ENCODE results near the gene ZNF791.

The ZNF791 gene

DNA sequence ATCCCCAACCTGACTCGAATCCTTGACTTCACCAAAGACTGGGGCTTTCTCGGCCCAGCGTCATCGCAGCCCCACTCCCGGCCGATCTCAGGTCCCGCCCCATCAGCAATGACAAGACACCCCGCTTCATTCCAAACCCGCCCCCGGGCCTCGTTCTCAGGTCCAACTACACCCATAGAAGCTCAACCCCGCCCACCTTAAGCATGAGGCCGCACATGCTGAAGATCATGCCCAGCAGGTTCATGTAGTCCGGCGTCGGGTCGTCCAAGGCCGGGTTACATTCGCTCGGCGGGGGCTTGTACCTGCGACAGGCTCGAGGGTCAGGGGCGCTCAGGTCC is 58.2 kb downstream of the ZNF791 start:
- peak overlapping the region; percentile 82; the same call in 1 of the 2 replicates for H3K27ac ChIP-seq (ENCODE audit: low read depth, low read length)
- peak overlapping the region; percentile 85 for H2AFZ ChIP-seq (ENCODE audit: low read depth, low read length, severe bottlenecking)
- peak overlapping the region; percentile 66 for H3K4me2 ChIP-seq (ENCODE audit: low read depth, low read length, poor library complexity, severe bottlenecking)
- no peaks in the 10 kb centered on the region for H3K36me3 ChIP-seq (ENCODE audit: low read length)
- H3K9ac ChIP-seq (ENCODE audit: low read length), result peak overlapping the region; percentile 81
- H3K9me2 ChIP-seq (replicated peaks; ENCODE audit: insufficient read depth, low read length), result no peaks in the 10 kb centered on the region
- peaks cover 7% of the 10 kb centered on the region; the same call in 1 of the 2 replicates for H3F3A ChIP-seq (ENCODE audit: insufficient read depth)
- TF ChIP-seq, protein P1, sequence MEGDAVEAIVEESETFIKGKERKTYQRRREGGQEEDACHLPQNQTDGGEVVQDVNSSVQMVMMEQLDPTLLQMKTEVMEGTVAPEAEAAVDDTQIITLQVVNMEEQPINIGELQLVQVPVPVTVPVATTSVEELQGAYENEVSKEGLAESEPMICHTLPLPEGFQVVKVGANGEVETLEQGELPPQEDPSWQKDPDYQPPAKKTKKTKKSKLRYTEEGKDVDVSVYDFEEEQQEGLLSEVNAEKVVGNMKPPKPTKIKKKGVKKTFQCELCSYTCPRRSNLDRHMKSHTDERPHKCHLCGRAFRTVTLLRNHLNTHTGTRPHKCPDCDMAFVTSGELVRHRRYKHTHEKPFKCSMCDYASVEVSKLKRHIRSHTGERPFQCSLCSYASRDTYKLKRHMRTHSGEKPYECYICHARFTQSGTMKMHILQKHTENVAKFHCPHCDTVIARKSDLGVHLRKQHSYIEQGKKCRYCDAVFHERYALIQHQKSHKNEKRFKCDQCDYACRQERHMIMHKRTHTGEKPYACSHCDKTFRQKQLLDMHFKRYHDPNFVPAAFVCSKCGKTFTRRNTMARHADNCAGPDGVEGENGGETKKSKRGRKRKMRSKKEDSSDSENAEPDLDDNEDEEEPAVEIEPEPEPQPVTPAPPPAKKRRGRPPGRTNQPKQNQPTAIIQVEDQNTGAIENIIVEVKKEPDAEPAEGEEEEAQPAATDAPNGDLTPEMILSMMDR (IDR thresholded peaks at IDR 0.05; ENCODE audit: insufficient read depth, low read length, poor library complexity, severe bottlenecking), result no peak
- no peak for TF ChIP-seq EZH2phosphoT487 (conservative IDR thresholded peaks at IDR 0.05; ENCODE audit: low read length)
- H3K27me3 ChIP-seq (ENCODE audit: low read length), result no peaks in the 10 kb centered on the region
- H3K9me3 ChIP-seq (ENCODE audit: insufficient read depth, low read length), result no peaks in the 10 kb centered on the region
- H4K20me1 ChIP-seq (ENCODE audit: low read depth, low read length), result no peaks in the 10 kb centered on the region
- H3K4me3 ChIP-seq (ENCODE audit: insufficient read depth, low read length, poor library complexity, severe bottlenecking), result peak overlapping the region; percentile 81
- peaks cover 46% of the 10 kb centered on the region for H3K79me2 ChIP-seq (ENCODE audit: insufficient read depth, low read length)

DNA sequence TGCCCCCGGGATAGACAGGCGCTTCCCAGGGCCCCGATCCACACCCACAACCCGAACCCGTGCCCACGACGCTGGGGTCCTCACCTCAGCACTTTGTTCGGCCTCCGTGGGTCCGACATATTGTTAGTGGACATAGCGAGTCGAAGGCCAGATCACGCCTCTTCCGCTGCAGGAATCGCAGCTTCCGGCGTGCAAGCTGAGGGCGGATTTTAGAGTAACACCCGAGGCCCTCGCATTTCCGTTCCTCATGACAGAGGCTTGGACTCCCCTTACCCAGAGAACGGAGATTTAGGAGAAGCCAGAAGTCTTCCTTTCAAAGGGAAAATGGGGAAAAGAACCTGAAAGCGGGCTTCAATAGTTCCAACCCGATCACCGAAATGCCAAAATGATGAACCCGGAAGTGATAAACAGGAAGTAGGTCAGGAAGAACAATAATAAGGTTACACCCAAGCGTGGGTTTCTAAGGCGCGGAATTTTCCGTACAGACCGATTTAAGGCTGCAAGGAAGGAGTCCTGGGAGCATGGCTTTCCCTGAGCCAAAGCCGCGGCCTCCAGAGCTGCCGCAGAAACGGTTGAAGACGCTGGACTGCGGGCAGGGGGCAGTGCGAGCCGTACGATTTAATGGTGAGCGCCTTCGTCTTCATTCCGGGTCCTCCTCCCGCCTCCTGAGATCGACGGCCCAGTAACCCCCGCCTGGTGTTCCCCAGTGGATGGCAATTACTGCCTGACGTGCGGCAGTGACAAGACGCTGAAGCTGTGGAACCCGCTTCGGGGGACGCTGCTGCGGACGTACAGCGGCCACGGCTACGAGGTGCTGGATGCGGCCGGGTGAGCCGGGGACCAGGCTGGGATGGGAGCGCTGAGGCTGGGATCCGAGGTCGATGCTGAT is 58.8 kb downstream of the ZNF791 start:
- Histone ChIP-seq H3K9me3 (ENCODE audit: insufficient read depth, low read length) (no peaks in the 10 kb centered on the region), H4K20me1 (ENCODE audit: low read depth, low read length) (no peaks in the 10 kb centered on the region), H3K4me3 (ENCODE audit: insufficient read depth, low read length, poor library complexity, severe bottlenecking) (peak overlapping the region; percentile 81), H3K79me2 (ENCODE audit: insufficient read depth, low read length) (peaks cover 40% of the 10 kb centered on the region), H2AFZ (ENCODE audit: low read depth, low read length, severe bottlenecking) (peak overlapping the region; percentile 85), H3K9ac (ENCODE audit: low read length) (peak overlapping the region; percentile 81), H3K27me3 (ENCODE audit: low read length) (no peaks in the 10 kb centered on the region), H3F3A (ENCODE audit: insufficient read depth) (peaks cover 7% of the 10 kb centered on the region; the same call in 1 of the 2 replicates), H3K4me2 (ENCODE audit: low read depth, low read length, poor library complexity, severe bottlenecking) (peak overlapping the region; percentile 66), H3K36me3 (ENCODE audit: low read length) (no peaks in the 10 kb centered on the region), H3K9me2 (replicated peaks; ENCODE audit: insufficient read depth, low read length) (no peaks in the 10 kb centered on the region), H3K27ac (ENCODE audit: low read depth, low read length) (peak overlapping the region; percentile 82)
- TF ChIP-seq, protein P1 (IDR thresholded peaks at IDR 0.05; ENCODE audit: insufficient read depth, low read length, poor library complexity, severe bottlenecking), result no peak
- no peak for TF ChIP-seq EZH2phosphoT487 (conservative IDR thresholded peaks at IDR 0.05; ENCODE audit: low read length)

DNA sequence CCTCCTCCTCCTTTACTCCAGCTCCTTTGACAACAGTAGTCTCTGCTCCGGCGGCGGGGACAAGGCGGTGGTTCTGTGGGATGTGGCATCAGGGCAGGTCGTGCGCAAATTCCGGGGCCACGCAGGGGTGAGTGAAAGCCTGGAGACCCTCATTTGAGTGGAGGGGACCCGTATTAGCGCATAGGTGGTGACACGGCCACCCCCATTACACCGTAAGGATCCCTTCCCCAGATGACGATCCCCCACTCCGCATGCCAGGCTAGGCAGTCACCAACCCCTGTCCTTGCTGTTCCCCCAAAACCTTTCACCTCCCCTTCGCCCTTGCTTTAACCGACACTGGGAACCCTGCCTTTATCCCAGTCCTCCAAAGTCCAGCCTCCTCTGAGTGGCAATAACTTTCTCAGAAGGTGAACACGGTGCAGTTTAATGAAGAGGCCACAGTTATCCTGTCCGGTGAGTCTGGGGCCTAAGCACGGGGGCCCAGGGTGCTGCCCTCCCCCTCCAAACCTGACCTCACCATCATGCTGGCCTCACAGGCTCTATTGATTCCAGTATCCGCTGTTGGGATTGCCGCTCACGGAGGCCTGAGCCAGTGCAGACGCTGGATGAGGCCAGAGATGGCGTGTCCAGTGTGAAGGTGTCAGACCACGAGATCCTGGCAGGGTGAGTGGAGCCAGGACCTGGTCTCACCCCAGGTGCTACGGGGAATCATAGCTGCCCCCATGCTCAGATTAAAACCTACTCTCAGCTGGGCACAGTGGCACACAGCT is 59.6 kb downstream of the ZNF791 start:
- H3K9me3 ChIP-seq (ENCODE audit: insufficient read depth, low read length), result no peaks in the 10 kb centered on the region
- H2AFZ ChIP-seq (ENCODE audit: low read depth, low read length, severe bottlenecking), result peak overlapping the region; percentile 85
- H3K36me3 ChIP-seq (ENCODE audit: low read length), result no peaks in the 10 kb centered on the region; the same call in 1 of the 2 replicates
- H3K9ac ChIP-seq (ENCODE audit: low read length), result peak overlapping the region; percentile 81
- peaks cover 7% of the 10 kb centered on the region; the same call in 1 of the 2 replicates for H3F3A ChIP-seq (ENCODE audit: insufficient read depth)
- TF ChIP-seq EZH2phosphoT487 (conservative IDR thresholded peaks at IDR 0.05; ENCODE audit: low read length), result no peak
- TF ChIP-seq, protein P1 (IDR thresholded peaks at IDR 0.05; ENCODE audit: insufficient read depth, low read length, poor library complexity, severe bottlenecking), result no peak
- H4K20me1 ChIP-seq (ENCODE audit: low read depth, low read length), result no peaks in the 10 kb centered on the region; the same call in 1 of the 2 replicates
- H3K9me2 ChIP-seq (replicated peaks; ENCODE audit: insufficient read depth, low read length), result no peaks in the 10 kb centered on the region
- peak overlapping the region; percentile 66 for H3K4me2 ChIP-seq (ENCODE audit: low read depth, low read length, poor library complexity, severe bottlenecking)
- peak overlapping the region; percentile 81 for H3K4me3 ChIP-seq (ENCODE audit: insufficient read depth, low read length, poor library complexity, severe bottlenecking)
- H3K27me3 ChIP-seq (ENCODE audit: low read length), result no peaks in the 10 kb centered on the region
- peaks cover 40% of the 10 kb centered on the region for H3K79me2 ChIP-seq (ENCODE audit: insufficient read depth, low read length)
- H3K27ac ChIP-seq (ENCODE audit: low read depth, low read length), result no peak overlapping the region

Measured in SU-DHL-6 (cell line).